Measurements from ENCODE around the gene GDF15. TPM values are rescaled to one million over a fixed set of nuclear protein-coding genes. Genes with fewer than 3 reads are reported as not detected.

Gene GDF15
- total and polyA plus RNA-seq, 2 experiments from 2014 or later: 12.6 to 19.8 TPM

DNA sequence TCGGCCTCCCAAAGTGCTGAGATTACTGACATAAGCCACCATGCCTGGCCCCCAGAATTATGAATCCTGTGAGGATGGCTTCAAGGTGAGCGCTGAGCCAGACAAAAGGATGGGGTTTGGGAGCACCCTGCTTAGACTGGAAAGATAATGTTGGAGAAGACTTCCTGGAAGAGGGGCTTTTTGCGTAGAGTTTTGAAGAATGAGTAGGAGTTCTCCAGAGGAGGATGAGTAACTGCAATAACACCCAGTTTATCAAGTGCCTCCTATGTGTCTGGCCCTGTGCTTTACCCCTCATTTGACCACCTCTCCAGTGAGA is 641 bp upstream of the GDF15 start:
- peak overlapping the region; percentile 68; the same call in 1 of the 2 replicates for H3K27ac ChIP-seq (ENCODE audit: low read depth)
- no peak overlapping the region; the same call in 2 of the 3 replicates for H3K4me3 Mint-ChIP-seq
- H3K4me2 ChIP-seq: no peak overlapping the region; the same call in 1 of the 2 replicates
- DNase-seq (ENCODE audit: low spot score): no peak
- H3K79me2 ChIP-seq (replicated peaks; ENCODE audit: insufficient read depth): no peaks in the 10 kb centered on the region
- peaks cover 35% of the 10 kb centered on the region for H3K27me3 Mint-ChIP-seq (ENCODE audit: insufficient read depth, low read depth, poor library complexity)
- peaks cover 14% of the 10 kb centered on the region for H3K4me1 Mint-ChIP-seq
- H3F3A ChIP-seq (replicated peaks; ENCODE audit: low read depth): peaks cover 26% of the 10 kb centered on the region
- ATAC-seq: no peak
- no peaks in the 10 kb centered on the region for H3K36me3 ChIP-seq (ENCODE audit: insufficient read depth)
- peaks cover 21% of the 10 kb centered on the region for H3K27me3 ChIP-seq (ENCODE audit: insufficient read depth)
- H3K9me3 Mint-ChIP-seq: no peaks in the 10 kb centered on the region
- H3K36me3 Mint-ChIP-seq (ENCODE audit: low read depth): peaks cover 11% of the 10 kb centered on the region
- no peaks in the 10 kb centered on the region for H3K9me2 ChIP-seq (ENCODE audit: insufficient read depth)
- TF ChIP-seq, protein P1, sequence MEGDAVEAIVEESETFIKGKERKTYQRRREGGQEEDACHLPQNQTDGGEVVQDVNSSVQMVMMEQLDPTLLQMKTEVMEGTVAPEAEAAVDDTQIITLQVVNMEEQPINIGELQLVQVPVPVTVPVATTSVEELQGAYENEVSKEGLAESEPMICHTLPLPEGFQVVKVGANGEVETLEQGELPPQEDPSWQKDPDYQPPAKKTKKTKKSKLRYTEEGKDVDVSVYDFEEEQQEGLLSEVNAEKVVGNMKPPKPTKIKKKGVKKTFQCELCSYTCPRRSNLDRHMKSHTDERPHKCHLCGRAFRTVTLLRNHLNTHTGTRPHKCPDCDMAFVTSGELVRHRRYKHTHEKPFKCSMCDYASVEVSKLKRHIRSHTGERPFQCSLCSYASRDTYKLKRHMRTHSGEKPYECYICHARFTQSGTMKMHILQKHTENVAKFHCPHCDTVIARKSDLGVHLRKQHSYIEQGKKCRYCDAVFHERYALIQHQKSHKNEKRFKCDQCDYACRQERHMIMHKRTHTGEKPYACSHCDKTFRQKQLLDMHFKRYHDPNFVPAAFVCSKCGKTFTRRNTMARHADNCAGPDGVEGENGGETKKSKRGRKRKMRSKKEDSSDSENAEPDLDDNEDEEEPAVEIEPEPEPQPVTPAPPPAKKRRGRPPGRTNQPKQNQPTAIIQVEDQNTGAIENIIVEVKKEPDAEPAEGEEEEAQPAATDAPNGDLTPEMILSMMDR (conservative IDR thresholded peaks at IDR 0.05; ENCODE audit: low read depth in 2 of 2): no peak
- H4K20me1 ChIP-seq (replicated peaks; ENCODE audit: insufficient read depth): no peaks in the 10 kb centered on the region
- H3K27ac Mint-ChIP-seq: no peak overlapping the region; the same call in 1 of the 2 replicates
- H2AFZ ChIP-seq: peak overlapping the region; percentile 69; the same call in 1 of the 2 replicates
- H3K4me1 ChIP-seq (ENCODE audit: insufficient read depth): peaks cover 9% of the 10 kb centered on the region
- no peak overlapping the region for H3K4me3 ChIP-seq

DNA sequence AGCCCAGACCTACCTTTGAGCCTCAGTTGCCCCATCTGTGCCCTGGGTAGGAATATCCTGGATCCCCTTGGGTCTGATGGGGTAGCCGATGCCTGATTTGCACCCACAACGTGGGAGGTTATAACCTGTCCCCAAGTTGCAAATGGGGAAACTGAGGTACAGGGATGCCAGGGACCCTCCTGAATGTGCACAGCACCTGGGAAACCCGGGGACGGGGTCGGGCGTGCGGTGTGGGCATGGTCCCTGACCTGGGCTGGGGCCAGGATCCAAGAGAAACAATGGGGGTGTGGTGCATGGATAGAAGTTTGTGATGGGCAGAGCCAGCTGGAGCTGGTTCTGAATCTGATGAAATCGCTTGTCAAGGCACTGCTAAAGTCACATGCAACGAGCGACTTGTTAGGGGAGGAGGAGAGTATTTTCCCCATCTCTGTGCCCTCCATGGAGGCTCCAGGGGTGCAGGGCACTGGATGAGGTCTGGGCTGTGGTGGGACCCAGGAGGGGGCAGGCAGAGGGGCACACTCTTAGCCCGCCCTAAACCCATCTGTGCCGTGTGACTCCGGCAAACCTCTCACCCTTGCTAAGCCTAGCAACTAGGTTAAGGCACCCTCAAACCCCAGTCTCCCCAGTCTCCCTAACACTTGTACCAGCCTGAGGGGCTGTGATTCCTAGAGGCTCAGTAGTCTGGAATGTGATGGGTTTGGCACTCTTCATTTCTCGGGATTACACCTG is 749 bp downstream of the GDF15 start:
- no peaks in the 10 kb centered on the region for H3K9me2 ChIP-seq (ENCODE audit: insufficient read depth)

More for the DNA sequence above, 749 bp downstream of the GDF15 start:
- Histone ChIP-seq H3K79me2 (replicated peaks; ENCODE audit: insufficient read depth) (no peaks in the 10 kb centered on the region), H3K4me1 (ENCODE audit: insufficient read depth) (peaks cover 9% of the 10 kb centered on the region), H3K36me3 (ENCODE audit: insufficient read depth) (no peaks in the 10 kb centered on the region), H3K27ac (ENCODE audit: low read depth) (no peak overlapping the region), H3K27me3 (ENCODE audit: insufficient read depth) (peaks cover 21% of the 10 kb centered on the region), H3K4me3 (peak overlapping the region; percentile 41), H4K20me1 (replicated peaks; ENCODE audit: insufficient read depth) (no peaks in the 10 kb centered on the region), H3K4me2 (peak overlapping the region; percentile 51), H2AFZ (peak overlapping the region; percentile 63; the same call in 1 of the 2 replicates), H3F3A (replicated peaks; ENCODE audit: low read depth) (peaks cover 26% of the 10 kb centered on the region)
- TF ChIP-seq CREB1 (CRISPR knock-in tag; IDR thresholded peaks at IDR 0.05; ENCODE audit: low read depth): no peak
- TF ChIP-seq ZNF114 (CRISPR knock-in tag; IDR thresholded peaks at IDR 0.05): no peak
- no peak for TF ChIP-seq NANOG (IDR thresholded peaks at IDR 0.05; ENCODE audit: borderline replicate concordance)
- TF ChIP-seq, protein P2, sequence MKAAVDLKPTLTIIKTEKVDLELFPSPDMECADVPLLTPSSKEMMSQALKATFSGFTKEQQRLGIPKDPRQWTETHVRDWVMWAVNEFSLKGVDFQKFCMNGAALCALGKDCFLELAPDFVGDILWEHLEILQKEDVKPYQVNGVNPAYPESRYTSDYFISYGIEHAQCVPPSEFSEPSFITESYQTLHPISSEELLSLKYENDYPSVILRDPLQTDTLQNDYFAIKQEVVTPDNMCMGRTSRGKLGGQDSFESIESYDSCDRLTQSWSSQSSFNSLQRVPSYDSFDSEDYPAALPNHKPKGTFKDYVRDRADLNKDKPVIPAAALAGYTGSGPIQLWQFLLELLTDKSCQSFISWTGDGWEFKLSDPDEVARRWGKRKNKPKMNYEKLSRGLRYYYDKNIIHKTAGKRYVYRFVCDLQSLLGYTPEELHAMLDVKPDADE (IDR thresholded peaks at IDR 0.05): no peak
- no peak for TF ChIP-seq EZH2 (IDR thresholded peaks at IDR 0.05; ENCODE audit: low read depth, unreplicated experiment)
- TF ChIP-seq, protein P3, sequence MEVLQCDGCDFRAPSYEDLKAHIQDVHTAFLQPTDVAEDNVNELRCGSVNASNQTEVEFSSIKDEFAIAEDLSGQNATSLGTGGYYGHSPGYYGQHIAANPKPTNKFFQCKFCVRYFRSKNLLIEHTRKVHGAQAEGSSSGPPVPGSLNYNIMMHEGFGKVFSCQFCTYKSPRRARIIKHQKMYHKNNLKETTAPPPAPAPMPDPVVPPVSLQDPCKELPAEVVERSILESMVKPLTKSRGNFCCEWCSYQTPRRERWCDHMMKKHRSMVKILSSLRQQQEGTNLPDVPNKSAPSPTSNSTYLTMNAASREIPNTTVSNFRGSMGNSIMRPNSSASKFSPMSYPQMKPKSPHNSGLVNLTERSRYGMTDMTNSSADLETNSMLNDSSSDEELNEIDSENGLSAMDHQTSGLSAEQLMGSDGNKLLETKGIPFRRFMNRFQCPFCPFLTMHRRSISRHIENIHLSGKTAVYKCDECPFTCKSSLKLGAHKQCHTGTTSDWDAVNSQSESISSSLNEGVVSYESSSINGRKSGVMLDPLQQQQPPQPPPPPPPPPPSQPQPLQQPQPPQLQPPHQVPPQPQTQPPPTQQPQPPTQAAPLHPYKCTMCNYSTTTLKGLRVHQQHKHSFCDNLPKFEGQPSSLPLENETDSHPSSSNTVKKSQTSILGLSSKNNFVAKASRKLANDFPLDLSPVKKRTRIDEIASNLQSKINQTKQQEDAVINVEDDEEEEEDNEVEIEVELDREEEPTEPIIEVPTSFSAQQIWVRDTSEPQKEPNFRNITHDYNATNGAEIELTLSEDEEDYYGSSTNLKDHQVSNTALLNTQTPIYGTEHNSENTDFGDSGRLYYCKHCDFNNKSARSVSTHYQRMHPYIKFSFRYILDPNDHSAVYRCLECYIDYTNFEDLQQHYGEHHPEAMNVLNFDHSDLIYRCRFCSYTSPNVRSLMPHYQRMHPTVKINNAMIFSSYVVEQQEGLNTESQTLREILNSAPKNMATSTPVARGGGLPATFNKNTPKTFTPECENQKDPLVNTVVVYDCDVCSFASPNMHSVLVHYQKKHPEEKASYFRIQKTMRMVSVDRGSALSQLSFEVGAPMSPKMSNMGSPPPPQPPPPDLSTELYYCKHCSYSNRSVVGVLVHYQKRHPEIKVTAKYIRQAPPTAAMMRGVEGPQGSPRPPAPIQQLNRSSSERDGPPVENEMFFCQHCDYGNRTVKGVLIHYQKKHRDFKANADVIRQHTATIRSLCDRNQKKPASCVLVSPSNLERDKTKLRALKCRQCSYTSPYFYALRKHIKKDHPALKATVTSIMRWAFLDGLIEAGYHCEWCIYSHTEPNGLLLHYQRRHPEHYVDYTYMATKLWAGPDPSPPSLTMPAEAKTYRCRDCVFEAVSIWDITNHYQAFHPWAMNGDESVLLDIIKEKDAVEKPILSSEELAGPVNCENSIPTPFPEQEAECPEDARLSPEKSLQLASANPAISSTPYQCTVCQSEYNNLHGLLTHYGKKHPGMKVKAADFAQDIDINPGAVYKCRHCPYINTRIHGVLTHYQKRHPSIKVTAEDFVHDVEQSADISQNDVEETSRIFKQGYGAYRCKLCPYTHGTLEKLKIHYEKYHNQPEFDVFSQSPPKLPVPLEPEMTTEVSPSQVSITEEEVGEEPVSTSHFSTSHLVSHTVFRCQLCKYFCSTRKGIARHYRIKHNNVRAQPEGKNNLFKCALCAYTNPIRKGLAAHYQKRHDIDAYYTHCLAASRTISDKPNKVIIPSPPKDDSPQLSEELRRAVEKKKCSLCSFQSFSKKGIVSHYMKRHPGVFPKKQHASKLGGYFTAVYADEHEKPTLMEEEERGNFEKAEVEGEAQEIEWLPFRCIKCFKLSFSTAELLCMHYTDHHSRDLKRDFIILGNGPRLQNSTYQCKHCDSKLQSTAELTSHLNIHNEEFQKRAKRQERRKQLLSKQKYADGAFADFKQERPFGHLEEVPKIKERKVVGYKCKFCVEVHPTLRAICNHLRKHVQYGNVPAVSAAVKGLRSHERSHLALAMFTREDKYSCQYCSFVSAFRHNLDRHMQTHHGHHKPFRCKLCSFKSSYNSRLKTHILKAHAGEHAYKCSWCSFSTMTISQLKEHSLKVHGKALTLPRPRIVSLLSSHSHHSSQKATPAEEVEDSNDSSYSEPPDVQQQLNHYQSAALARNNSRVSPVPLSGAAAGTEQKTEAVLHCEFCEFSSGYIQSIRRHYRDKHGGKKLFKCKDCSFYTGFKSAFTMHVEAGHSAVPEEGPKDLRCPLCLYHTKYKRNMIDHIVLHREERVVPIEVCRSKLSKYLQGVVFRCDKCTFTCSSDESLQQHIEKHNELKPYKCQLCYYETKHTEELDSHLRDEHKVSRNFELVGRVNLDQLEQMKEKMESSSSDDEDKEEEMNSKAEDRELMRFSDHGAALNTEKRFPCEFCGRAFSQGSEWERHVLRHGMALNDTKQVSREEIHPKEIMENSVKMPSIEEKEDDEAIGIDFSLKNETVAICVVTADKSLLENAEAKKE (CRISPR knock-in tag; IDR thresholded peaks at IDR 0.05): no peak
- no peak for TF ChIP-seq ZNF331 (CRISPR knock-in tag; IDR thresholded peaks at IDR 0.05; ENCODE audit: low read depth)
- Mint-ChIP-seq H3K4me1 (peaks cover 14% of the 10 kb centered on the region), H3K4me3 (peak overlapping the region; percentile 67), H3K27me3 (ENCODE audit: insufficient read depth, low read depth, poor library complexity) (peaks cover 39% of the 10 kb centered on the region), H3K9me3 (no peaks in the 10 kb centered on the region), H3K36me3 (ENCODE audit: low read depth) (peaks cover 11% of the 10 kb centered on the region), H3K27ac (no peak overlapping the region)
- no peak for DNase-seq (ENCODE audit: low spot score)
- no peak for ATAC-seq

Measured in GM23338 (cell line).